Activated CD8-positive, alpha-beta memory T cell treated with anti-CD3 and anti-CD28 coated beads, Interleukin-2, amount 50 U/mL, for 1 hour (primary cell): ENCODE data around the gene PAXIP1.

Experiments
- DNase-seq: peaks from one replicate; pipeline ENCODE4 v3.0.0-alpha.2; 2020; ENCODE audit errors: extremely low read depth

The PAXIP1 gene

GRCh38 chr7:154913638-154914307 lies 89.2 kb downstream of the PAXIP1 start:
- DNase-seq = peak; percentile 65

- no peak for DNase-seq
These were observed 89.9 kb downstream of the PAXIP1 start for GRCh38 chr7:154912871-154913637.

- DNase-seq = no peak
These were observed 91.0 kb downstream of the PAXIP1 start for GRCh38 chr7:154911862-154912455.

- DNase-seq = no peak
These were observed 91.5 kb downstream of the PAXIP1 start for GRCh38 chr7:154911411-154911810.

- no peak for DNase-seq
These were observed 91.9 kb downstream of the PAXIP1 start for GRCh38 chr7:154910977-154911376.

GRCh38 chr7:154910125-154910524 lies 92.8 kb downstream of the PAXIP1 start:
- no peak for DNase-seq

GRCh38 chr7:154909241-154910105 lies 93.5 kb downstream of the PAXIP1 start:
- DNase-seq = no peak

- no peak for DNase-seq
These were observed 95.0 kb downstream of the PAXIP1 start for GRCh38 chr7:154907651-154908620.

- DNase-seq = no peak
These were observed 96.1 kb downstream of the PAXIP1 start for GRCh38 chr7:154906736-154907355.

- DNase-seq = no peak
These were observed 96.7 kb downstream of the PAXIP1 start for GRCh38 chr7:154906201-154906600.

DNA sequence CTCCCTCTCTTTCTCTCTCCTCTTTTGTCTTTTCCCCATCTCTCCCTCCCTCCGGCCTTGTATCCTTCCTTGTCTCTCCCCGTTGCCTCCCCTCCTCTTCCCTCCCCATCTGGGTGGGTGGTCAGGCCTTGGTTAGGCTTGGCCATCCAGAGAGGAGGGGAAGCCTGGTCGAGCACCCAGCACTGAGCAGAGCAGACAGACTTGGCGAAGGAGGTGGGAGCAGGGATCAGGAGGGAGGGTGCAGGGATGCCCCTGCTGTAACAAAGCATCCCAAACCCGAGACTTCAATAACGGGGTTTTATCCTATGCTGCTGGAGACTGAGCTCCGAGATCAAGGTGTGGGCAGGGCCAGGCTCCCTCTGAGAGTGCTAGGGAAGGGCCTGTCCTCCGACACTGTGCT lies 97.3 kb downstream of the PAXIP1 start:
- no peak for DNase-seq

- no peak for DNase-seq
These were observed 97.8 kb downstream of the PAXIP1 start for GRCh38 chr7:154905146-154905545.

- DNase-seq = no peak
These were observed 99.7 kb downstream of the PAXIP1 start for GRCh38 chr7:154903083-154903731.

GRCh38 chr7:154902600-154903082 lies 100.3 kb downstream of the PAXIP1 start:
- DNase-seq = no peak

DNA sequence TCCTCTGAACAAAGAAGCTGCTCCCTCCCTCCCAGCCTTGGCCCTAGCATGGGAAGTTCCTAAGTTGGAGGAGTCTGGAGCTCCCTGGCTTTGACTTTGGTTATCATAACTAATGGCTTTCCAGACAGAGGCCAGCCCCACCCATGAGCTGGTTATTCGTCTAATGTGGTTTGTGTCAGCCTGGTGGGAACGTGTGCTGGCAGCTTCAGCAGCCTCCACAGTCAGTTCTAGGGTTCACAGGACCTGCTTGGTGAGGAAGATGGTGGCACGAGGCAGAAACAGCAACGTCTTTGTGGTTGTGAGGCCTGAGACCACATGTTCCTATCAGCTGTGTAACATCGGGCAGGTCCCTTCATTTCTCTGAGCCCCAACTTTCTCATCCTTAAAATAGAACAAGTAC lies 103.1 kb downstream of the PAXIP1 start:
- DNase-seq = no peak

- no peak for DNase-seq
These were observed 103.7 kb downstream of the PAXIP1 start for GRCh38 chr7:154898973-154899855.

- no peak for DNase-seq
These were observed 106.8 kb downstream of the PAXIP1 start for GRCh38 chr7:154896076-154896475.
